Measurements from ENCODE around the gene UBE2F. TPM values are rescaled to one million over a fixed set of nuclear protein-coding genes. Genes with fewer than 3 reads are reported as not detected.

UBE2F gene
- total and polyA plus RNA-seq, 2 of the 4 experiments (the other 2 are of a cell fraction) = 44.6 to 59.8 TPM

- WGBS, 2 experiments (ENCODE audit: extremely low coverage in 2 of 2, insufficient read length in 1 of 2) = no CpG with 5 or more reads among the region's 18 CpGs
- H2BK5ac ChIP-seq (ENCODE audit: low read depth, low read length, poor library complexity, severe bottlenecking) = no peak overlapping the region
- ATAC-seq (ENCODE audit: low read depth) (no peak), DNase-seq (no peak)
- no peak overlapping the region for H3K18ac ChIP-seq (ENCODE audit: low read depth, low read length)
- no peaks in the 10 kb centered on the region for H3K27me3 ChIP-seq (ENCODE audit: control insufficient read depth, insufficient read depth, low read length)
- H3K4me3 ChIP-seq (ENCODE audit: insufficient read depth, low read depth, low read length) = no peak overlapping the region
- H3K9me1 ChIP-seq (ENCODE audit: insufficient read depth, low read length) = no peaks in the 10 kb centered on the region; the same call in 1 of the 2 replicates
- dilution Hi-C loops (cut with HindIII; ENCODE audit: low sequenced_read_pairs, unreplicated experiment) = no loop called here
- H4K20me1 ChIP-seq (ENCODE audit: insufficient read depth, low read length) = no peaks in the 10 kb centered on the region
- H3K79me1 ChIP-seq (ENCODE audit: low read depth in 1 of 2, low read length in 2 of 2) = peaks cover under 1 to 23% of the 10 kb centered on the region in 2 experiments
- no peak overlapping the region for H2AK5ac ChIP-seq (ENCODE audit: low read depth, low read length)
- H4K8ac ChIP-seq (ENCODE audit: low read depth in 2 of 2, low read length in 2 of 2) = no peak overlapping the region
- no peak overlapping the region for H3K4me2 ChIP-seq (ENCODE audit: low read depth, low read length)
- no TSS peak for BruUV-seq (replicated peaks)
- peaks cover 18% of the 10 kb centered on the region for H3K36me3 ChIP-seq (ENCODE audit: control insufficient read depth, insufficient read depth, low read length)
- no peak overlapping the region for H4K91ac ChIP-seq (ENCODE audit: insufficient read depth, low read depth, low read length)
- no peak overlapping the region for H2BK120ac ChIP-seq (ENCODE audit: low read depth, low read length)
- H3K9ac ChIP-seq (ENCODE audit: low read depth, low read length) = no peak overlapping the region
- in situ Hi-C loops (cut with MboI; ENCODE audit: low sequenced_read_pairs) = no loop called here
- H4K5ac ChIP-seq (ENCODE audit: low read depth, low read length) = no peak overlapping the region
- POLR2A ChIA-PET (ENCODE audit: unreplicated experiment) = no interaction called here
- no peak for TF ChIP-seq ELK1 (IDR thresholded peaks at IDR 0.05; ENCODE audit: borderline replicate concordance, low read depth, low read length)
- TF ChIP-seq RFX5 (IDR thresholded peaks at IDR 0.05; ENCODE audit: low read depth, low read length) = no peak
- no peak for TF ChIP-seq BHLHE40 (IDR thresholded peaks at IDR 0.05; ENCODE audit: low read depth, low read length)
- no peak for TF ChIP-seq SMC3 (IDR thresholded peaks at IDR 0.05; ENCODE audit: low read depth, low read length)
- no peak for TF ChIP-seq FOS (IDR thresholded peaks at IDR 0.05; ENCODE audit: low read depth, low read length)
- no peak for TF ChIP-seq USF2 (IDR thresholded peaks at IDR 0.05; ENCODE audit: low read depth, low read length)
- no peak for TF ChIP-seq RAD21 (IDR thresholded peaks at IDR 0.05; ENCODE audit: low read length)
- no peak for TF ChIP-seq CTCF (conservative IDR thresholded peaks at IDR 0.05; ENCODE audit: low read depth, low read length)
- TF ChIP-seq CEBPB (IDR thresholded peaks at IDR 0.05; ENCODE audit: low read depth, low read length) = no peak
- TF ChIP-seq NFE2L2 (IDR thresholded peaks at IDR 0.05; ENCODE audit: low read depth, low read length) = no peak
- no peak for TF ChIP-seq POLR2A (IDR thresholded peaks at IDR 0.05; ENCODE audit: low read depth, low read length)
- TF ChIP-seq MAZ (IDR thresholded peaks at IDR 0.05; ENCODE audit: borderline replicate concordance, low read depth, low read length) = no peak
- TF ChIP-seq MAFK (IDR thresholded peaks at IDR 0.05; ENCODE audit: low read depth, low read length) = no peak
- no peak for TF ChIP-seq MXI1 (IDR thresholded peaks at IDR 0.05; ENCODE audit: borderline replicate concordance, low read depth, low read length)
- TF ChIP-seq CHD1 (IDR thresholded peaks at IDR 0.05; ENCODE audit: low read depth, low read length) = no peak
- H2AK9ac ChIP-seq (replicated peaks; ENCODE audit: low read depth, low read length, poor library complexity) = no peak overlapping the region
- H3K27ac ChIP-seq (ENCODE audit: insufficient read depth, low read length) = no peak overlapping the region
- H3K4me1 ChIP-seq (ENCODE audit: control insufficient read depth, insufficient read depth, low read length) = no peaks in the 10 kb centered on the region
- no peak overlapping the region for H3K23ac ChIP-seq (ENCODE audit: low read depth, low read length)
- no peak overlapping the region for H3K4ac ChIP-seq (ENCODE audit: low read depth, low read length)
- H2BK20ac ChIP-seq (ENCODE audit: low read depth, low read length) = no peak overlapping the region
- intact Hi-C loops (cut with micrococcal nuclease) = no loop called here
- H2AFZ ChIP-seq (replicated peaks; ENCODE audit: low read length, poor library complexity) = no peak overlapping the region
- CTCF ChIA-PET = no interaction called here
- no peak overlapping the region for H2BK15ac ChIP-seq (ENCODE audit: low read depth, low read length)
- no peak overlapping the region for H3K56ac ChIP-seq (ENCODE audit: extremely low read depth, insufficient read depth, low read length)
- no peak overlapping the region for H3K14ac ChIP-seq (replicated peaks; ENCODE audit: low read depth, low read length)
- no peaks in the 10 kb centered on the region for H3K9me3 ChIP-seq (ENCODE audit: control insufficient read depth, insufficient read depth, low read length)
Observed at GRCh38 chr2:238065071-238065846, 98.4 kb downstream of the UBE2F start.
